ENCODE measurements around the gene FAM162A. TPM values are rescaled to one million over a fixed set of nuclear protein-coding genes. Genes with fewer than 3 reads are reported as not detected.
"Not testable (repeated sequence)": the region's sequence is repeated elsewhere in the genome, so short reads cannot be mapped to it uniquely, and the experiment has no call there.

FAM162A gene
- total and polyA plus RNA-seq, 8 donors, result 30.2 to 51.8 (median 39.6) TPM

DNA sequence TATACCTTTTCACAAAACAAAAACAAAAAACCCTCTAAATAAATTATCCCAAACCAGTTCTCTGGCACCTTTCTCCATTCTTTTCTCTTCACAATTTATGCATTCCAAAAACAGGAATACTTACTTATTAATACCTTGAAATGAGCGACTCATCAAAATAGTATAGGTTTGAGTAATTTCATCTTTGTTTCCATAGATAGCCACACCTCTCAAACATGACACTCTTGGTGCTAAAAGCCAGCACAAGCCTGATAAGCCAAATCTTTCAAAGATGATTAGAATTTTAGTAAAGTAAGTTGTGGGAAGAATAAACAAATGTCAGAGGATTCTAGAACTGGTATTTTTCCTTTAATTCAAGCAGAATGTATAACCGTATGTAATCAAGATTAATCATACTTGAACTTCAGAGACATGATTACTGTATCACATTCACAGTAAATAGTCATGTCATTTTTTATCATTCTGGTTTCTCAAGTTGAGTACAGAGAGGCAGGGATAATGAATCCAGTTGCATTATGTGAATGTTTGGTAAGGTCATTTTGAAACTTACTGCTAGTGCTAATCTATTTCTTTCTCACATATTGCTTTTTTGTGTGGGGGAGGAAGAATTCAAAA, 44.0 kb downstream of the FAM162A start:
- no peak for ATAC-seq
- no peak for DNase-seq
- H3K9me3 ChIP-seq, result no peaks in the 10 kb centered on the region
- no peak for TF ChIP-seq CTCF (IDR thresholded peaks at IDR 0.05)
- H3K27ac ChIP-seq, result no peak overlapping the region
- H3K4me3 ChIP-seq, result no peak overlapping the region
- no peaks in the 10 kb centered on the region for H3K27me3 ChIP-seq
- intact Hi-C loops (cut with DNase I), result no loop called here
- peaks cover 0 to 72% of the 10 kb centered on the region in 2 donors for H3K36me3 ChIP-seq
- H3K4me1 ChIP-seq, result no peaks in the 10 kb centered on the region

- Histone ChIP-seq H3K36me3 (peaks cover 0 to 76% of the 10 kb centered on the region in 2 donors), H3K27me3 (no peaks in the 10 kb centered on the region), H3K9me3 (no peaks in the 10 kb centered on the region), H3K4me3 (no peak overlapping the region), H3K4me1 (no peaks in the 10 kb centered on the region), H3K27ac (no peak overlapping the region)
- intact Hi-C loops (cut with DNase I), result no loop called here
- no peak for TF ChIP-seq CTCF (IDR thresholded peaks at IDR 0.05)
- DNase-seq, result no peak
- ATAC-seq, result no peak
Measured at GRCh38 chr3:122430371-122430770, 46.4 kb downstream of the FAM162A start.

DNA sequence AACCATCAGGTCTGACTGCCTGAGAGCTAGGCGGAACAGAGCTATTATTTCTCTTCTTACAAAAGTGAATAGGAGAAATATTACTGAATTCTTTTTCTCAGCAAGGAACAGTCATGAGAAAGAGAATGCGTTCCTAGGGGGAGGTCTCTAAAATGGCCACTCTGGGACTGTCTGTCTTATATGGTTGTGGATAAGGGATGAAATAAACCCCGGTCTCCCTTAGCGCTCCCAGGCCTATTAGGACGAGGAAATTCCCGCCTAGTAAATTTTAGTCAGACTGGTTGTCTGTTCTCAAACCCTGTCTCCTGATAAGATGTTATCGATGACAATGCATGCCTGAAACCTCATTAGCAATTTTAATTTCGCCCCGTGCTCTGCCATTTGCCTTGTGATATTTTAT, 52.0 kb downstream of the FAM162A start:
- intact Hi-C loops (cut with DNase I), result no loop called here
- Histone ChIP-seq H3K9me3 (peaks cover 0 to 5% of the 10 kb centered on the region in 2 donors), H3K27ac (no peak overlapping the region), H3K36me3 (peaks cover 11 to 95% of the 10 kb centered on the region in 2 donors), H3K4me3 (no peak overlapping the region), H3K27me3 (no peaks in the 10 kb centered on the region), H3K4me1 (no peaks in the 10 kb centered on the region)
- no peak for ATAC-seq
- no peak for DNase-seq
- TF ChIP-seq CTCF (IDR thresholded peaks at IDR 0.05), result no peak

DNA sequence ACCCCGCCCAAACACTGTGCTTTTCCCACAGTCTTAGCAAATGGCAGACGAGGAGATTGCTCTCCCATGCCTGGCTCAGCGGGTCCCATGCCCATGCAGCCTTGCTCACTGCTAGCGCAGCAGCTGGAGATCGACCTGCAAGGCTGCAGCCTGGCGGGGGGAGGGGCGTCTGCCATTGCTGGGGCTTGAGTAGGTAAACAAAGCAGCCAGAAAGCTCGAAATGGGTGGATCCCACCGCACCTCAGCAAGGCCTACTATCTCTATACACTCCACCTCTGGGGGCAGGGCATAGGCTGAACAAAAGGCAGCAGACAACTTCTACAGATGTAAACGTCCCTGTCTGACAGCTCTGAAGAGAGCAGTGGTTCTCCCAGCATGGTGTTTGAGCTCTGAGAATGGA, 59.1 kb downstream of the FAM162A start:
- Histone ChIP-seq H3K4me1 (no peaks in the 10 kb centered on the region), H3K27ac (no peak overlapping the region), H3K36me3 (peaks cover 12 to 84% of the 10 kb centered on the region in 2 donors), H3K27me3 (no peaks in the 10 kb centered on the region), H3K4me3 (no peak overlapping the region), H3K9me3 (peaks cover 0 to 3% of the 10 kb centered on the region in 2 donors)
- DNase-seq (no peak), ATAC-seq (no peak)
- no peak for TF ChIP-seq CTCF (IDR thresholded peaks at IDR 0.05)
- intact Hi-C loops (cut with DNase I), result no loop called here

DNA sequence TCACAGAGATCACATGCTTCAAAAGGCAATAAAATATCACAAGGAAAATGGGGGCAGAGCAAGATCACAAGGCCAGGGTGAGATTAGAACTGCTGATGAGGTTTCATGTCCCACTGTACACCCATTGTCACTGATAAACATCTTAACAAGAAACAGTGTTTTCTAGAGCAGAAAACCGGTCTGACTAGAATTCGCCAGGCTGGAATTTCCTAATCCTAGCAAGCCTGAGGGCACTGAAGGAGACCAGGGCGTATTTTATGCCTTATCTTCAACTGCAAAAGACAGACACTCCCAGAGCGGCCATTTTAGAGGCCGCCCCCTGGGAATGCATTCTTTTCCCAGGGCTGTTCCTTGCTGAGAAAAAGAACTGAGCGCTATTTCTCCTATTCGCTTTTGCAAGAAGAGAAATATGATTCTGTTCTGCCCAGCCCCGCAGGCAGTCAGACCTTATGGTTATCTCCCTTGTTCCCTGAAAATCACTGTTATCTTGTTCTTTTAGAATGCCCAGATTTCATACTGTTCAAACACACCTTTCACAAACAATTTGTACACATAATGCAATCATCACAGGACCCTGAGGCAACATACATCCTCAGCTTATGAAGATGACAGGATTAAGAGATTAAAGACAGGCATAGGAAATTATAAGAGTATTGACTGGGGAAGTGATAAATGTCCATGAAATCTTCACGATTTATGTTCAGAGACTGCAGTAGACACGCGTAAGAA, 59.9 kb downstream of the FAM162A start:
- H3K4me3 ChIP-seq; H3K4me1 ChIP-seq; ATAC-seq; H3K27me3 ChIP-seq; H3K9me3 ChIP-seq; intact Hi-C loops (cut with DNase I); DNase-seq; H3K27ac ChIP-seq: not testable (repeated sequence)
- peaks cover 12 to 84% of the 10 kb centered on the region in 2 donors for H3K36me3 ChIP-seq

- H3K27ac ChIP-seq; ATAC-seq; DNase-seq; H3K9me3 ChIP-seq; intact Hi-C loops (cut with DNase I); H3K27me3 ChIP-seq; H3K4me3 ChIP-seq; H3K4me1 ChIP-seq: not testable (repeated sequence)
- peaks cover 12 to 84% of the 10 kb centered on the region in 2 donors for H3K36me3 ChIP-seq
Measured at GRCh38 chr3:122444491-122444887, 60.5 kb downstream of the FAM162A start.

- H3K27me3 ChIP-seq; H3K27ac ChIP-seq; H3K4me3 ChIP-seq; H3K9me3 ChIP-seq; ATAC-seq; H3K4me1 ChIP-seq; DNase-seq; intact Hi-C loops (cut with DNase I): not testable (repeated sequence)
- peaks cover 0 to 82% of the 10 kb centered on the region in 2 donors for H3K36me3 ChIP-seq
Measured at GRCh38 chr3:122448218-122448617, 64.2 kb downstream of the FAM162A start.
